Neural progenitor cell (in vitro differentiated cells): Measurements from ENCODE around the gene MCCC1. TPM values are rescaled to one million over a fixed set of nuclear protein-coding genes. Genes with fewer than 3 reads are reported as not detected.

Experiments
- DNase-seq: peaks from one replicate; pipeline ENCODE4 v3.0.0-alpha.2; 2016; ENCODE audit warnings: low spot score
- H2AFZ ChIP-seq: fragments of 200-600 bp; sonication (generic); replicated peaks from 2 replicates; pipeline ENCODE4 v1.6.1; 2016; ENCODE audit warnings: antibody characterized with exemption
- H3F3A ChIP-seq: fragments of 200-600 bp; sonication (generic); 2 replicates; pipeline ENCODE4 v1.6.1; 2016; ENCODE audit warnings: antibody characterized with exemption, low read depth
- H3K27ac ChIP-seq: fragments of 200-600 bp; sonication (generic); 2 replicates; pipeline ENCODE4 v1.5.1; 2016; ENCODE audit warnings: mild to moderate bottlenecking
- H3K27me3 ChIP-seq: fragments of 200-600 bp; sonication (generic); 2 replicates; pipeline ENCODE4 v1.6.1; 2016; ENCODE audit warnings: mild to moderate bottlenecking, moderate library complexity
- H3K36me3 ChIP-seq: fragments of 200-600 bp; sonication (generic); 2 replicates; pipeline ENCODE4 v1.5.1; 2016
- H3K4me1 ChIP-seq: fragments of 200-600 bp; sonication (generic); 2 replicates; pipeline ENCODE4 v1.6.1; 2016; ENCODE audit warnings: mixed run types
- H3K4me2 ChIP-seq: fragments of 200-600 bp; sonication (generic); 2 replicates; pipeline ENCODE4 v1.6.1; 2016
- H3K4me3 ChIP-seq: fragments of 200-600 bp; sonication (generic); 2 replicates; pipeline ENCODE4 v1.5.1; 2016
- H3K79me2 ChIP-seq: fragments of 200-600 bp; sonication (generic); 2 replicates; pipeline ENCODE4 v1.6.1; 2016; ENCODE audit warnings: low read depth
- H3K9ac ChIP-seq: fragments of 200-600 bp; sonication (generic); 2 replicates; pipeline ENCODE4 v1.6.1; 2016
- H3K9me3 ChIP-seq: fragments of 200-600 bp; sonication (generic); 2 replicates; pipeline ENCODE4 v1.5.1; 2016; ENCODE audit warnings: low read depth
- H4K20me1 ChIP-seq: fragments of 200-600 bp; sonication (generic); 2 replicates; pipeline ENCODE4 v1.6.1; 2016; ENCODE audit warnings: low read depth
- H3K27ac Mint-ChIP-seq: 3 replicates; pipeline ENCODE4 v1.8.0; 2021; ENCODE audit warnings: mixed read lengths
- H3K27me3 Mint-ChIP-seq: 2 replicates; pipeline ENCODE4 v1.8.0; 2022; ENCODE audit warnings: low read depth, mild to moderate bottlenecking, inconsistent platforms, moderate library complexity, mixed read lengths; ENCODE audit not compliant: insufficient read depth
- H3K36me3 Mint-ChIP-seq: 3 replicates; pipeline ENCODE4 v1.8.0; 2021; ENCODE audit warnings: mixed read lengths
- H3K4me1 Mint-ChIP-seq: 3 replicates; pipeline ENCODE4 v1.8.0; 2021; ENCODE audit warnings: mixed read lengths
- H3K4me3 Mint-ChIP-seq: 3 replicates; pipeline ENCODE4 v1.8.0; 2021; ENCODE audit warnings: mild to moderate bottlenecking, moderate library complexity, mixed read lengths
- H3K9me3 Mint-ChIP-seq: 3 replicates; pipeline ENCODE4 v1.8.0; 2020; ENCODE audit warnings: mixed read lengths
- EZH2 ChIP-seq: fragments of 200-600 bp; sonication (generic); IDR thresholded peaks from 2 replicates; pipeline ENCODE4 v1.6.1; 2017; ENCODE audit warnings: antibody characterized with exemption, mild to moderate bottlenecking, moderate library complexity
- EZH2phosphoT487 ChIP-seq: fragments of 200-600 bp; sonication (generic); IDR thresholded peaks from 2 replicates; pipeline ENCODE4 v1.6.1; 2017; ENCODE audit warnings: antibody characterized with exemption
- total RNA-seq: library from RNA; depleted of rRNA; stranded (reverse); fragments of >200 nt; gene quantifications from 2 replicates; pipeline ENCODE4 v1.2.3, GENCODE V29; 2015; ENCODE audit warnings: low replicate concordance
- TF ChIP-seq, protein P1 (sequence below): fragments of 200-600 bp; sonication (generic); IDR thresholded peaks from 2 replicates; pipeline ENCODE4 v1.5.1; 2017; ENCODE audit warnings: antibody characterized with exemption, mild to moderate bottlenecking

The MCCC1 gene
- total RNA-seq, 1 donor from 2014 or later, result 34.9 TPM

DNA sequence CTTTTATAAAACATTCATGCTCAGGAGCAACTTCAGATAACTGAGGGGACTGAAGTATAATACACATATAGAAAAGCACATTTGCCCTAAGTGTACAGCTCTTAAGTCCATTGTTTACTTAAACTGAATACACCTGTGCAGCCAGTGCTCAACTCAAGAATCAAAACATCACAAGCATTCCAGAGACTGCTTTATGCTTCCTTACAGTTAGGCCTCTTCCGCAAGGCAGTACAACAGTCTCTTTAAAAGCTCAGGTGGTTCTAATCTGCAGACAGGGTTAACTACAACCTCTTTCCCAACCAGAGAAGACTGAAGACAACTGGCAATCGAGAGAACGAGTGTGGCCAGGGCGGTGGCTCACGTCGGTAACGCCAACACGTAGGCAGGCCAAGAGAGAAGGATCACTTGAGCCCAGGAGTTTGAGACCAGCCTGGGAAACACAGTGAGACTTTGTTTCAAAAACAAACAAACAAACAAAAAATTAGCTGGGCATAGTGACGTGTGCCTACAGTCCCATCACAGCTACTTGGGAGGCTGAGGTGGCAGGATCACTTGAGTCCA, 16.9 kb downstream of the MCCC1 start:
- H3K9ac ChIP-seq, result no peak overlapping the region
- TF ChIP-seq, protein P1, sequence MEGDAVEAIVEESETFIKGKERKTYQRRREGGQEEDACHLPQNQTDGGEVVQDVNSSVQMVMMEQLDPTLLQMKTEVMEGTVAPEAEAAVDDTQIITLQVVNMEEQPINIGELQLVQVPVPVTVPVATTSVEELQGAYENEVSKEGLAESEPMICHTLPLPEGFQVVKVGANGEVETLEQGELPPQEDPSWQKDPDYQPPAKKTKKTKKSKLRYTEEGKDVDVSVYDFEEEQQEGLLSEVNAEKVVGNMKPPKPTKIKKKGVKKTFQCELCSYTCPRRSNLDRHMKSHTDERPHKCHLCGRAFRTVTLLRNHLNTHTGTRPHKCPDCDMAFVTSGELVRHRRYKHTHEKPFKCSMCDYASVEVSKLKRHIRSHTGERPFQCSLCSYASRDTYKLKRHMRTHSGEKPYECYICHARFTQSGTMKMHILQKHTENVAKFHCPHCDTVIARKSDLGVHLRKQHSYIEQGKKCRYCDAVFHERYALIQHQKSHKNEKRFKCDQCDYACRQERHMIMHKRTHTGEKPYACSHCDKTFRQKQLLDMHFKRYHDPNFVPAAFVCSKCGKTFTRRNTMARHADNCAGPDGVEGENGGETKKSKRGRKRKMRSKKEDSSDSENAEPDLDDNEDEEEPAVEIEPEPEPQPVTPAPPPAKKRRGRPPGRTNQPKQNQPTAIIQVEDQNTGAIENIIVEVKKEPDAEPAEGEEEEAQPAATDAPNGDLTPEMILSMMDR, result no peak
- TF ChIP-seq EZH2phosphoT487, result no peak
- no peak for TF ChIP-seq EZH2
- peaks cover 22% of the 10 kb centered on the region for H3K36me3 ChIP-seq
- H3K36me3 Mint-ChIP-seq, result peaks cover 54% of the 10 kb centered on the region
- no peak overlapping the region for H3K27ac ChIP-seq
- no peaks in the 10 kb centered on the region for H3K4me1 ChIP-seq
- H3K27ac Mint-ChIP-seq, result no peak overlapping the region
- no peaks in the 10 kb centered on the region for H3K27me3 Mint-ChIP-seq
- H4K20me1 ChIP-seq, result no peaks in the 10 kb centered on the region
- H3K4me3 Mint-ChIP-seq, result no peak overlapping the region
- no peak overlapping the region for H2AFZ ChIP-seq
- H3K79me2 ChIP-seq, result no peaks in the 10 kb centered on the region
- H3K9me3 Mint-ChIP-seq, result peaks cover 23% of the 10 kb centered on the region
- H3F3A ChIP-seq, result no peaks in the 10 kb centered on the region
- no peak for DNase-seq
- H3K27me3 ChIP-seq, result no peaks in the 10 kb centered on the region
- H3K4me3 ChIP-seq, result no peak overlapping the region
- H3K4me2 ChIP-seq, result no peak overlapping the region
- no peaks in the 10 kb centered on the region for H3K4me1 Mint-ChIP-seq
- H3K9me3 ChIP-seq, result peaks cover 10% of the 10 kb centered on the region

DNA sequence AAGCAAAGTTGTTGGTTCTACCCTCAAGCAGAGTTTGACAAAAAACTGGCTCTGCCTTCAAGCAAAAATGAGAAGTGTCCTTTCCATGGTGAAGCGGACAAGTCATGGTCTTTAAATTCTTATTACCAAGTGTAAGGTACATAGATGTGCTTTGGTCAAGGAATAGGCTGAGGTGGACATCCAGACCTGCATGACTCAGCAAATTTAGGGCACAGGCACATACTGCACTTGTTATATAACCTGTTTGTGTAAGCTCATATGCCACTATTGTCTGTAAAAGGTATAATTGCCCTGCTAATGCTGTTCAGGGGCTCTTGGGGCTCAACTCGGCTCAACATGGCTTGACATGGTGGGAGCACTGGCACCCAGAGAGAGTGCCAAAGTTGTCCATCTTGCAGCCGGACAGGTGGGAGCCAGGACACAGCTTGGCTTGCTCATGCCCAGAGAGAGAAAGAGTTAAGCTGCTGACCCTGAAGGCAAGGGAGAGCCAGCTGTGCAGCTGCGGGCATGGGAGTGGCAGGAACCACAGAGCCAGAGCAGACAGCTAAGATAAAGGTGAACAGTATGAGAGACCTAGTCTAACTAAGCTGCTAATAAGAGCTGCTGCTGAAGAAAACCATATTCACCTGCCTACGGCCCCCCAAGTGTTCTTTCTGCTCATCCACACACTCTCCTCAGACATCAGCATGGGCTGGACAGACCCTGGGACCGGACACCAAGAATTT, 17.7 kb downstream of the MCCC1 start:
- no peak overlapping the region for H2AFZ ChIP-seq
- no peak overlapping the region for H3K27ac ChIP-seq
- H3K9me3 ChIP-seq, result peaks cover 17% of the 10 kb centered on the region
- H3K4me3 Mint-ChIP-seq, result no peak overlapping the region
- TF ChIP-seq, protein P1, result no peak
- TF ChIP-seq EZH2 (no peak), EZH2phosphoT487 (no peak)
- DNase-seq, result no peak
- H3K9ac ChIP-seq, result no peak overlapping the region
- H3K4me1 Mint-ChIP-seq, result no peaks in the 10 kb centered on the region
- no peak overlapping the region for H3K4me2 ChIP-seq
- H3K27ac Mint-ChIP-seq, result no peak overlapping the region
- no peaks in the 10 kb centered on the region for H4K20me1 ChIP-seq
- no peaks in the 10 kb centered on the region for H3K27me3 Mint-ChIP-seq
- no peaks in the 10 kb centered on the region for H3K4me1 ChIP-seq
- no peaks in the 10 kb centered on the region for H3F3A ChIP-seq
- peaks cover 30% of the 10 kb centered on the region for H3K36me3 ChIP-seq
- no peaks in the 10 kb centered on the region for H3K27me3 ChIP-seq
- H3K9me3 Mint-ChIP-seq, result peaks cover 31% of the 10 kb centered on the region
- H3K79me2 ChIP-seq, result no peaks in the 10 kb centered on the region
- no peak overlapping the region for H3K4me3 ChIP-seq
- H3K36me3 Mint-ChIP-seq, result peaks cover 58% of the 10 kb centered on the region

DNA sequence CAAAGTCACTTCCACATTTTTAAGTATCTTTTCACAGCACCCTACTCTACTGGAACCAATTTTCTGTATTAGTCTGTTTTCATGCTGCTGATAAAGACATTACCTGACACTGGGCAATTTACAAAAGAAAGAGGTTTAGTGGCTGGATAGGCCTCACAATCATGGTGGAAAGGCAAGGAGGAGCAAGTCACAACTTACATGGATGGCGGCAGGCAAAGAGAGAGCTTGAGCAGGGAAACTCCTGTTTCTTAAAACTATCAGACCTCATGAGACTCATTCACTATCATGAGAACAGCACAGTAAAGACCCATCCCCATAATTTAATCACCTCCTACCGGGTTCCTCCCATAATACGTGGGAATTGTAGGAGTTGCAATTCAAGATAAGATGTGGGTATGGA, 18.7 kb downstream of the MCCC1 start:
- Mint-ChIP-seq H3K4me3 (no peak overlapping the region), H3K9me3 (peaks cover 33% of the 10 kb centered on the region), H3K27ac (peak overlapping the region; percentile 40), H3K4me1 (no peaks in the 10 kb centered on the region), H3K36me3 (peaks cover 55% of the 10 kb centered on the region), H3K27me3 (no peaks in the 10 kb centered on the region)
- Histone ChIP-seq H3K9ac (no peak overlapping the region), H4K20me1 (no peaks in the 10 kb centered on the region), H3F3A (no peaks in the 10 kb centered on the region), H3K4me2 (no peak overlapping the region), H3K27ac (no peak overlapping the region), H3K9me3 (peaks cover 17% of the 10 kb centered on the region), H2AFZ (no peak overlapping the region), H3K27me3 (no peaks in the 10 kb centered on the region), H3K36me3 (peaks cover 37% of the 10 kb centered on the region), H3K4me1 (no peaks in the 10 kb centered on the region), H3K4me3 (no peak overlapping the region), H3K79me2 (no peaks in the 10 kb centered on the region)
- no peak for DNase-seq
- TF ChIP-seq EZH2phosphoT487 (no peak), EZH2 (no peak)
- TF ChIP-seq, protein P1, result no peak
